PC-3 (cell line): ENCODE measurements around the gene KMT2E. TPM values are rescaled to one million over a fixed set of nuclear protein-coding genes. Genes with fewer than 3 reads are reported as not detected.

Experiments
- ATAC-seq: fragments of 200-7000 bp; cut with Tn5 transposase; 2 replicates; pipeline ENCODE4 v1.9.1; 2020; ENCODE audit warnings: mild to moderate bottlenecking, moderate library complexity
- BruUV-seq: library from RNA; stranded (reverse); fragments of 400-500 nt; replicated peaks from 2 replicates; lab custom pipeline; 2021; lab: Mats Ljungman, UMichigan
- CTCF ChIA-PET: fragments of 300-600 bp; sonication (Branson Sonifier 250); formaldehyde crosslinking; loops from one replicate; lab custom pipeline; 2022; ENCODE audit warnings: antibody characterized with exemption; lab: Charles Lee
- POLR2A ChIA-PET: fragments of 300-600 bp; sonication (Branson Sonifier 250); formaldehyde crosslinking; loops from one replicate; lab custom pipeline; 2022; ENCODE audit warnings: antibody characterized with exemption; ENCODE audit not compliant: unreplicated experiment; lab: Charles Lee
- DNase-seq: peaks from one replicate; pipeline ENCODE4 v3.0.0-alpha.2; 2015
- H2AFZ ChIP-seq: fragments of 300-600 bp; sonication (generic); 2 replicates; pipeline ENCODE4 v1.6.0; 2016; ENCODE audit warnings: antibody characterized with exemption, low read length
- H3F3A ChIP-seq: fragments of 300-600 bp; sonication (generic); one replicate; pipeline ENCODE4 v1.6.0; 2017; ENCODE audit warnings: antibody characterized with exemption, low read length, control low read depth, mild to moderate bottlenecking; ENCODE audit not compliant: unreplicated experiment
- H3K27ac ChIP-seq: fragments of 300-600 bp; sonication (generic); 2 replicates; pipeline ENCODE4 v1.5.1; 2016; ENCODE audit warnings: mild to moderate bottlenecking, low read length
- H3K27me3 ChIP-seq: fragments of 300-600 bp; sonication (generic); 2 replicates; pipeline ENCODE4 v1.6.1; 2016; ENCODE audit warnings: low read length, mixed read lengths
- H3K36me3 ChIP-seq: fragments of 300-600 bp; sonication (generic); 2 replicates; pipeline ENCODE4 v1.6.1; 2016; ENCODE audit warnings: low read depth, mixed run types, low read length, mixed read lengths
- H3K4me1 ChIP-seq: fragments of 300-600 bp; sonication (generic); 2 replicates; pipeline ENCODE4 v1.5.1; 2016; ENCODE audit warnings: low read length; ENCODE audit not compliant: insufficient read depth
- H3K4me2 ChIP-seq: fragments of 300-600 bp; sonication (generic); 2 replicates; pipeline ENCODE4 v1.6.0; 2016; ENCODE audit warnings: low read length
- H3K4me3 ChIP-seq: fragments of 300-600 bp; sonication (generic); 2 replicates; pipeline ENCODE4 v1.5.1; 2016; ENCODE audit warnings: mild to moderate bottlenecking, low read length, mixed read lengths
- H3K79me2 ChIP-seq: fragments of 300-600 bp; sonication (generic); 2 replicates; pipeline ENCODE4 v1.6.1; 2017; ENCODE audit warnings: low read length, mixed read lengths
- H3K9ac ChIP-seq: fragments of 300-600 bp; sonication (generic); 2 replicates; pipeline ENCODE4 v1.6.0; 2016; ENCODE audit warnings: mild to moderate bottlenecking, low read length
- H3K9me2 ChIP-seq: fragments of 300-600 bp; sonication (generic); replicated peaks from 2 replicates; pipeline ENCODE4 v1.6.1; 2016; ENCODE audit warnings: mixed run types, low read length, mixed read lengths
- H3K9me3 ChIP-seq: fragments of 300-600 bp; sonication (generic); 2 replicates; pipeline ENCODE4 v1.6.1; 2016; ENCODE audit warnings: low read length, mixed read lengths
- H4K20me1 ChIP-seq: fragments of 300-600 bp; sonication (generic); 2 replicates; pipeline ENCODE4 v1.6.1; 2016; ENCODE audit warnings: low read length, mixed read lengths
- EZH2 ChIP-seq: fragments of 300-600 bp; sonication (generic); IDR thresholded peaks from one replicate; pipeline ENCODE4 v1.6.1; 2017; ENCODE audit warnings: antibody characterized with exemption, mild to moderate bottlenecking, low read length; ENCODE audit not compliant: unreplicated experiment
- EZH2phosphoT487 ChIP-seq: fragments of 300-600 bp; sonication (generic); IDR thresholded peaks from 2 replicates; pipeline ENCODE4 v1.6.1; 2018; ENCODE audit warnings: mild to moderate bottlenecking, antibody characterized with exemption, low read length, borderline replicate concordance
- intact Hi-C: fragments of 100-400 bp; cut with micrococcal nuclease; formaldehyde crosslinking; loops from 2 replicates; pipeline ENCODE4 v1.9.0; 2023
- total RNA-seq: library from RNA; depleted of rRNA; stranded (reverse); fragments of >200 nt; gene quantifications from 2 replicates; pipeline ENCODE4 v1.2.3, GENCODE V29; 2014
- TF ChIP-seq, protein P1 (sequence below): fragments of 300-600 bp; sonication (generic); conservative IDR thresholded peaks from 2 replicates; pipeline ENCODE4 v1.5.1; 2017; ENCODE audit warnings: antibody characterized with exemption, low read depth, mild to moderate bottlenecking, low read length

Gene KMT2E
- total RNA-seq, 1 experiment from 2014 or later: 21.8 TPM

DNA sequence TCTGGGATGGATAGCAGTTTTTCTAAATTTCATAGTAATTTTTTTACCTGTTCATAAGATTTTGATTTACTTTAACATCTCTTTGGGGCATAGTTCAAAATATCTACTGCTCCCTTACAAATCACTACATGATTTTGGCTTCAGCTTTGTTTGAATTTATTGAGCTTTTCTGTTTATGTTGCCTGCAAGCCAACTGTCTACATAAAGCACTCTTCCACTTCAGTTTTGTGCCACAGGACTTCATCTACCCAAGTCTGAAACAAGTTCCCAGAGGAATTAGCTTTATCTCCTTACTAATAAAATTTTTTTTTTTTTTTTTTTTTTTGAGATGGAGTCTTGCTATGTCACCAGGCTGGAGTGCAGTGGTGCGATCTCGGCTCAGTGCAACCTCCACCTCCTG is 45.4 kb upstream of the KMT2E start:
- TF ChIP-seq, protein P1, sequence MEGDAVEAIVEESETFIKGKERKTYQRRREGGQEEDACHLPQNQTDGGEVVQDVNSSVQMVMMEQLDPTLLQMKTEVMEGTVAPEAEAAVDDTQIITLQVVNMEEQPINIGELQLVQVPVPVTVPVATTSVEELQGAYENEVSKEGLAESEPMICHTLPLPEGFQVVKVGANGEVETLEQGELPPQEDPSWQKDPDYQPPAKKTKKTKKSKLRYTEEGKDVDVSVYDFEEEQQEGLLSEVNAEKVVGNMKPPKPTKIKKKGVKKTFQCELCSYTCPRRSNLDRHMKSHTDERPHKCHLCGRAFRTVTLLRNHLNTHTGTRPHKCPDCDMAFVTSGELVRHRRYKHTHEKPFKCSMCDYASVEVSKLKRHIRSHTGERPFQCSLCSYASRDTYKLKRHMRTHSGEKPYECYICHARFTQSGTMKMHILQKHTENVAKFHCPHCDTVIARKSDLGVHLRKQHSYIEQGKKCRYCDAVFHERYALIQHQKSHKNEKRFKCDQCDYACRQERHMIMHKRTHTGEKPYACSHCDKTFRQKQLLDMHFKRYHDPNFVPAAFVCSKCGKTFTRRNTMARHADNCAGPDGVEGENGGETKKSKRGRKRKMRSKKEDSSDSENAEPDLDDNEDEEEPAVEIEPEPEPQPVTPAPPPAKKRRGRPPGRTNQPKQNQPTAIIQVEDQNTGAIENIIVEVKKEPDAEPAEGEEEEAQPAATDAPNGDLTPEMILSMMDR: no peak
- TF ChIP-seq EZH2phosphoT487 (no peak), EZH2 (no peak)
- POLR2A ChIA-PET: no interaction called here
- H3K9me2 ChIP-seq: no peaks in the 10 kb centered on the region
- H2AFZ ChIP-seq: no peak overlapping the region
- ATAC-seq (no peak), DNase-seq (no peak)
- no peaks in the 10 kb centered on the region; the same call in 1 of the 2 replicates for H3K4me1 ChIP-seq
- H4K20me1 ChIP-seq: no peaks in the 10 kb centered on the region
- H3K27me3 ChIP-seq: no peaks in the 10 kb centered on the region
- H3K9ac ChIP-seq: no peak overlapping the region
- no peak overlapping the region for H3K27ac ChIP-seq
- intact Hi-C loops: no loop called here
- H3K4me3 ChIP-seq: no peak overlapping the region
- H3K4me2 ChIP-seq: no peak overlapping the region
- H3K9me3 ChIP-seq: no peaks in the 10 kb centered on the region
- H3F3A ChIP-seq: no peaks in the 10 kb centered on the region
- CTCF ChIA-PET: interaction anchor here (0.6 kb wide), 1 partner anchor 41 kb away, joined by 4 read pairs; no protein-coding TSS in a partner anchor
- BruUV-seq: no TSS peak
- H3K79me2 ChIP-seq: no peaks in the 10 kb centered on the region
- H3K36me3 ChIP-seq: no peaks in the 10 kb centered on the region

DNA sequence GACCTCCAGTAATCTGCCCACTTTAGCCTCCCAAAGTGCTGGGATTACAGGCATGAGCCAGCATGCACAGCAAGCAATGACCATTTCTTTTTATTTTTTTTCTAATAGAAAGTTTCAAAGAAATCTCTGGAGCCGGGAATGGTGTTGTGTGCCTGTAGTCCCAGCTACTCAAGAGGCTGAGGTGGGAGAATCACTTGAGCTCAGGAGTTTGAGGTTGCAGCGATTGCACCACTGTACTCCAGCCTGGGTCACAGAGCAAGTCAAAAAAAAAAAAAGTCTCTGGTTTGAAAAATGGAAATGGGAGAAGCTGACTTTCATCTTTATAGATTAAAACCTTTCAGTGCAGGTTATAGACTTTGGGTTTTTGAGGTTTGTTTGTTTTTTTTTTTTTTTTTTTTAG is 44.8 kb upstream of the KMT2E start:
- ATAC-seq: no peak
- Histone ChIP-seq H3K9me2 (no peaks in the 10 kb centered on the region), H3F3A (no peaks in the 10 kb centered on the region), H3K4me2 (no peak overlapping the region), H3K27me3 (no peaks in the 10 kb centered on the region), H3K9me3 (no peaks in the 10 kb centered on the region), H3K27ac (no peak overlapping the region), H4K20me1 (no peaks in the 10 kb centered on the region), H3K4me1 (no peaks in the 10 kb centered on the region), H3K36me3 (no peaks in the 10 kb centered on the region), H3K79me2 (no peaks in the 10 kb centered on the region), H3K4me3 (no peak overlapping the region), H2AFZ (no peak overlapping the region), H3K9ac (no peak overlapping the region)
- POLR2A ChIA-PET: interaction anchor here (0.6 kb wide), 1 partner anchor 98 kb away, joined by 4 read pairs; no protein-coding TSS in a partner anchor
- CTCF ChIA-PET: no interaction called here
- TF ChIP-seq, protein P1: no peak
- TF ChIP-seq EZH2 (no peak), EZH2phosphoT487 (no peak)
- BruUV-seq: no TSS peak
- intact Hi-C loops: no loop called here
- DNase-seq: no peak

GRCh38 chr7:104971290-104972071 is 42.5 kb upstream of the KMT2E start:
- CTCF ChIA-PET: interaction anchor here (0.6 to 0.8 kb wide), 2 partner anchors 24 to 26 kb away, joined by 4 to 8 read pairs; no protein-coding TSS in a partner anchor
- H3K4me2 ChIP-seq: no peak overlapping the region

More at GRCh38 chr7:104971290-104972071, 42.5 kb upstream of the KMT2E start:
- H3K4me3 ChIP-seq: no peak overlapping the region
- intact Hi-C loops: loop anchor here (1.0 to 2.0 kb wide), 3 partner anchors 9 to 26 kb away; no protein-coding TSS in a partner anchor
- TSS peak; percentile 18 for BruUV-seq
- no peaks in the 10 kb centered on the region for H3K9me3 ChIP-seq
- peak; percentile 47 for DNase-seq
- H3K36me3 ChIP-seq: no peaks in the 10 kb centered on the region
- H3K9ac ChIP-seq: peak overlapping the region; percentile 32
- H3K27me3 ChIP-seq: no peaks in the 10 kb centered on the region
- POLR2A ChIA-PET: interaction anchor here (0.5 to 0.6 kb wide), 2 partner anchors 131 to 487 kb away, joined by 4 to 10 read pairs; no protein-coding TSS in a partner anchor
- peak; percentile 87 for ATAC-seq
- TF ChIP-seq, protein P1: no peak
- no peak for TF ChIP-seq EZH2phosphoT487
- TF ChIP-seq EZH2: no peak
- no peaks in the 10 kb centered on the region for H3K4me1 ChIP-seq
- H3F3A ChIP-seq: no peaks in the 10 kb centered on the region
- H4K20me1 ChIP-seq: no peaks in the 10 kb centered on the region
- no peaks in the 10 kb centered on the region for H3K79me2 ChIP-seq
- H3K27ac ChIP-seq: peak overlapping the region; percentile 64
- H2AFZ ChIP-seq: no peak overlapping the region
- no peaks in the 10 kb centered on the region for H3K9me2 ChIP-seq
